Activated T-helper 1 cell treated with anti-CD3 and anti-CD28 coated beads, Interleukin-2, amount 50 U/mL, for 16 hours (primary cell): ENCODE results near the gene PSMG2.

Source experiments
- DNase-seq, 2 donors: peaks; one replicate each; pipeline ENCODE4 v3.0.0-alpha.2; 2020; ENCODE audit warnings: low read depth in 1 of 2, low spot score in 1 of 2

Gene PSMG2

GRCh38 chr18:12702221-12703095 is at the start of gene PSMG2, which contains the start of gene CEP76:
Gene PSMG2 (plus strand): TSS chr18:12703042. CDS start chr18:12703108, 66 bp downstream.
Gene CEP76 (minus strand): TSS chr18:12702723. CDS start chr18:12702548, 175 bp downstream.
- peak; percentile 55 to 72 for DNase-seq

- no peak for DNase-seq
These were observed 47.9 kb upstream of the PSMG2 start for GRCh38 chr18:12654971-12655370.

- DNase-seq: no peak
These were observed 46.3 kb upstream of the PSMG2 start for GRCh38 chr18:12656605-12656937.

GRCh38 chr18:12656938-12657683 is 45.7 kb upstream of the PSMG2 start:
- no peak for DNase-seq

- DNase-seq: peak; percentile 9 to 20
These were observed 45.0 kb upstream of the PSMG2 start, which contains the start of gene SPIRE1 for GRCh38 chr18:12657684-12658425. Gene SPIRE1 (minus strand): TSS chr18:12658107. CDS start chr18:12657866, 241 bp downstream.

GRCh38 chr18:12658426-12659138 is 44.3 kb upstream of the PSMG2 start:
- peak; percentile 7 to 10 for DNase-seq

GRCh38 chr18:12659904-12660605 is 42.8 kb upstream of the PSMG2 start:
- DNase-seq: no peak

- no peak for DNase-seq
These were observed 34.8 kb upstream of the PSMG2 start for GRCh38 chr18:12668041-12668440.

GRCh38 chr18:12679183-12679786 is 23.6 kb upstream of the PSMG2 start:
- DNase-seq: no peak

- DNase-seq: no peak
These were observed 16.7 kb upstream of the PSMG2 start for GRCh38 chr18:12686100-12686499.

- no peak for DNase-seq
These were observed 13.5 kb upstream of the PSMG2 start for GRCh38 chr18:12689256-12689850.

GRCh38 chr18:12692206-12692605 is 10.6 kb upstream of the PSMG2 start:
- no peak for DNase-seq

- no peak for DNase-seq
These were observed 8.8 kb upstream of the PSMG2 start for GRCh38 chr18:12694032-12694431.

- DNase-seq: no peak
These were observed 3.1 kb upstream of the PSMG2 start for GRCh38 chr18:12699747-12700146.

- DNase-seq: no peak
These were observed 1.7 kb upstream of the PSMG2 start for GRCh38 chr18:12701161-12701560.

- DNase-seq: no peak
These were observed 290 bp downstream of the PSMG2 start for GRCh38 chr18:12703096-12703567.

GRCh38 chr18:12703664-12704063 is 822 bp downstream of the PSMG2 start:
- no peak for DNase-seq

GRCh38 chr18:12711446-12711845 is 8.6 kb downstream of the PSMG2 start:
- DNase-seq: no peak
